Karpas-422 (cell line): ENCODE data around the gene RAD23B. TPM values are rescaled to one million over a fixed set of nuclear protein-coding genes. Genes with fewer than 3 reads are reported as not detected.

Source experiments
- DNase-seq: peaks from one replicate; pipeline ENCODE4 v3.0.0-alpha.2; 2015
- H2AFZ ChIP-seq: fragments of 200-600 bp; sonication (generic); 2 replicates; pipeline ENCODE4 v1.6.1; 2014; ENCODE audit warnings: antibody characterized with exemption, low read length, mixed read lengths
- H3K27ac ChIP-seq: fragments of 200-600 bp; sonication (generic); 2 replicates; pipeline ENCODE4 v1.5.1; 2014; ENCODE audit warnings: mild to moderate bottlenecking, low read length, moderate library complexity
- H3K27me3 ChIP-seq: fragments of 200-600 bp; sonication (generic); 2 replicates; pipeline ENCODE4 v1.6.1; 2014; ENCODE audit warnings: low read length, mixed read lengths
- H3K36me3 ChIP-seq: fragments of 200-600 bp; sonication (generic); 2 replicates; pipeline ENCODE4 v1.6.1; 2014; ENCODE audit warnings: low read length, mixed read lengths; ENCODE audit not compliant: insufficient read depth
- H3K4me1 ChIP-seq: fragments of 200-600 bp; sonication (generic); 2 replicates; pipeline ENCODE4 v1.6.1; 2014; ENCODE audit warnings: mild to moderate bottlenecking, low read length, mixed read lengths
- H3K4me2 ChIP-seq: fragments of 200-600 bp; sonication (generic); 2 replicates; pipeline ENCODE4 v1.6.1; 2014; ENCODE audit warnings: low read length, low read depth, mild to moderate bottlenecking; ENCODE audit not compliant: poor library complexity, severe bottlenecking
- H3K4me3 ChIP-seq: fragments of 200-600 bp; sonication (generic); 2 replicates; pipeline ENCODE4 v1.5.1; 2014; ENCODE audit warnings: mild to moderate bottlenecking, antibody characterized with exemption, low read length, mixed read lengths
- H3K79me2 ChIP-seq: fragments of 200-600 bp; sonication (generic); 2 replicates; pipeline ENCODE4 v1.6.1; 2014; ENCODE audit warnings: mild to moderate bottlenecking, low read length, mixed read lengths
- H3K9ac ChIP-seq: fragments of 200-600 bp; sonication (generic); 2 replicates; pipeline ENCODE4 v1.6.0; 2014; ENCODE audit warnings: low read length
- H3K9me2 ChIP-seq: fragments of 200-600 bp; sonication (generic), shearing (Covaris generic); replicated peaks from 2 replicates; pipeline ENCODE4 v1.6.0; 2014; ENCODE audit warnings: mild to moderate bottlenecking, low read length, moderate library complexity; ENCODE audit not compliant: insufficient read depth
- H3K9me3 ChIP-seq: fragments of 300-700, 200-600 bp; sonication (generic); 2 replicates; pipeline ENCODE4 v1.6.1; 2014; ENCODE audit warnings: low read length, mixed read lengths
- H4K20me1 ChIP-seq: fragments of 200-600 bp; sonication (generic); 2 replicates; pipeline ENCODE4 v1.6.1; 2014; ENCODE audit warnings: mild to moderate bottlenecking, antibody characterized with exemption, low read length, low read depth; ENCODE audit not compliant: insufficient read depth
- total RNA-seq: library from RNA; depleted of rRNA; stranded (reverse); fragments of >200 nt; shearing (Covaris generic); gene quantifications from 2 replicates; pipeline ENCODE4 v1.2.3, GENCODE V29; 2014; ENCODE audit warnings: low replicate concordance

Gene RAD23B
- total RNA-seq, 1 experiment from 2014 or later: 60.2 TPM

DNA sequence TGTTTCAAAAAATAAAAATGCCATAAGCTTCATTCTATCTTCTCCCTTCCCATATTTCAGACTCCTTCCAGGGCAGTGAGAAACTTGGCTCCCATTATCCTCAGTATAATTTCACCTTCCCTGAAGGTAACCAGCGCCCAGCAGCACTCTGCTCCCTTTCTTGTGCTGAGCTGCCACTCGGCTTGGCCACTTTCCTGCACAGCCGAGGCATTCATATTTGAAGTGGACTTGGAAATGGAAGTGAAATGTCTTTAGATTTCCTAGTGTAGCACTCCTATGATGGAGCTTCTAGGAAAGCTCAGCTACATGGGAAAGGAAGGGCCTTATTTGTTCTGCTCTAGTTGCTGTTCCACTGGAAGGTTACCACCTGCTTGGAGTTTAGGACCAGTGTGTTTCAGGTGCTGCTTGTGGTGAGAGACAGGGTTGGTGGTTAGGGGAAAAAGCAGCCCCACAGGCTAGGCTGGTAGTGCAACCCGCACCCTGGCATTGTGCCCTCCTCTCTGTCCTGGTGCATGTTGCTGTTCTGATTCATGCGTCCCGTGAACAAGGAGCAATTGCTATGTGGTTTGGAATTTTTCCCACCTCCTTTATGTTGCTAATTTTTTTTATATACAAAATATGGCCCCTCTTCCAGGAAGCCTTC, 53.8 kb downstream of the RAD23B start:
- Histone ChIP-seq H3K9me2 (no peaks in the 10 kb centered on the region), H3K4me1 (no peaks in the 10 kb centered on the region), H3K27ac (no peak overlapping the region), H3K36me3 (peaks cover 36% of the 10 kb centered on the region; the same call in 1 of the 2 replicates), H3K79me2 (peaks cover 5% of the 10 kb centered on the region; the same call in 1 of the 2 replicates), H3K4me3 (no peak overlapping the region), H2AFZ (no peak overlapping the region), H3K4me2 (no peak overlapping the region), H3K9me3 (no peaks in the 10 kb centered on the region), H3K27me3 (no peaks in the 10 kb centered on the region), H3K9ac (no peak overlapping the region), H4K20me1 (0 out of 2 replicates have a peak, but pooled peaks cover 10% of the 10 kb centered on the region)
- no peak for DNase-seq

DNA sequence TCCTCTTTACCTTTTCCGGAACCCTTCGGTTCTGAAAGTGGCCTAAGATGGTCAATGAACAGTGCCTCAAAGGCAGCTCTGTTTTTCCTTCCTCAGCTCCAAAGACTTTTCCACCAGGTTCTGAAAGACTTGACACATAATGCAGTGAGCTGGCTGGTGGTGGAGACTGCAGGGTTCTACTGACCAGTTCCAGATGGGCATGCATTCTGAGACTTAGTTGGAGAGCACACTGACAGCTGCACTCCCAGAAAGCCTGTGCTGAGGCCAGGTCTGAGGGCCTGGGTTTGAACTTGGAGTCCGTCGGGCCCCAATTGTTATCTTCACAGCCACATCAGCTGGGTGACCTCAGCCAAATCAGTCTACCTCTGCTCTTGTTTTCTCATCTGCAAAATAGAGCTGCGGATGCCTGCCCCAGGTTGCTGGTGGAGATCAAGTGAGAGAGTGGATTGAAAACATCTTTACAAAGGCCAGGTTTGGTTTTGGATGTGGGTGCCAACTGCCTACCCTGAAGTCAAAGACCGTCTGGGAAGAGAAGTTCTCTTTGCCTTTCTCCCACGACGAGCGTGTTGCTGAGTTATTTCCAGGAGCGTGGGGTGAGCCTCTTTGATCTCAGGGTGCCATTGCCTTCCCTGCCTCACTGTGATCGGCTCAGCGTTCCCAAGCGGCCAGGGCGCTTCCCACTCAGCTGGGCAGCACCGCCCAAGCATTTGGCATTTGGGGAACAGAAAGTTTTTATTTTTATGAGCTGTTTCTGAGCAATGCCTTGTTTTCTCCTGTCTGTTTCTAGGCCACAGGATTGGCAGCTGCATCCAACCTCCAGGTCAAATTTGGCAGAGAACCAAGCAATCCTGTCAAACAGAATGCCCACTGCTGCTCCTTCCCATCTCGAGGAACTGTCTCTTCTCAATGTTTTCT, 54.9 kb downstream of the RAD23B start:
- Histone ChIP-seq H3K9me3 (no peaks in the 10 kb centered on the region), H3K4me1 (no peaks in the 10 kb centered on the region), H3K9ac (no peak overlapping the region), H2AFZ (no peak overlapping the region), H3K27me3 (no peaks in the 10 kb centered on the region), H3K4me2 (no peak overlapping the region), H3K36me3 (peaks cover 36% of the 10 kb centered on the region), H3K27ac (no peak overlapping the region), H4K20me1 (0 out of 2 replicates have a peak, but pooled peaks cover 10% of the 10 kb centered on the region), H3K4me3 (no peak overlapping the region), H3K79me2 (no peaks in the 10 kb centered on the region), H3K9me2 (no peaks in the 10 kb centered on the region)
- DNase-seq: no peak

DNA sequence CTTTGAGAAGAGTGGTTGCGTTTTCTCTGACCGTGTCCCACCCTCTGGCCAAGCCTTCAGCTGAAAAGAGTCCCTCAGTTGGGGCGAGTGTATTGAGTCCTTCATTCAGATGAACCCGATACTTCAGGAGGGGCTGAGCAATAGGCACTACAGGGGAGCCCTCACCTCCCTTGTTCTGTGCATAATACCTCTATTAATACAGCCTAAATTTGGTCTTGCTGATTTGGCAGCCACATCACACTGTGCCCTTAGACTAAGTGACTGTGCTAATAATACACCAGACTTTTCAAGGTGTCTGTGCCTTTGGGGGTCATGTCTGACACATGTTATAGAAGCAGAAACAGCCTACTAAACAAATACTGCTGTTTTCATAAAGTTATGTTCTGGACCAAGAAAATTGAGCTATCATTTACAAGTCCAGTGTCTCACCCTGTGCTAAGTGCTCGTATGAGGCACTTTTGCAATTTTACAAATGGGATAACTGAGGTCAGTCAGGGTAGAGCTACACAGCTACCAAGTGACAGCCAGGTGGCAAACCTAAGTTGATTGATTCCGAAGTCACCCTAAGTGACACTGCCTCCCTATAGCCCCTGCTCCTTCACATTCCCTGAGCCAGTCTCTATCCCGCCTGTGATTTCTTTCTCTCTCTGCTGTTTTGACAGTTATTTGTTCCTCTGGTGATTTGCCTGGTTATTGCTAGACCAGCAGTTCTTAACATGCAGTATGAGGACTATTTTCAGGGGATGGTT, 56.0 kb downstream of the RAD23B start:
- H3K4me3 ChIP-seq: no peak overlapping the region
- no peaks in the 10 kb centered on the region for H3K9me2 ChIP-seq
- 0 out of 2 replicates have a peak, but pooled peaks cover 7% of the 10 kb centered on the region for H4K20me1 ChIP-seq
- no peaks in the 10 kb centered on the region for H3K4me1 ChIP-seq
- no peaks in the 10 kb centered on the region for H3K27me3 ChIP-seq
- peaks cover 28% of the 10 kb centered on the region for H3K36me3 ChIP-seq
- no peak overlapping the region for H2AFZ ChIP-seq
- H3K9ac ChIP-seq: no peak overlapping the region
- no peaks in the 10 kb centered on the region for H3K9me3 ChIP-seq
- H3K4me2 ChIP-seq: no peak overlapping the region
- H3K79me2 ChIP-seq: no peaks in the 10 kb centered on the region
- H3K27ac ChIP-seq: no peak overlapping the region
- DNase-seq: no peak

DNA sequence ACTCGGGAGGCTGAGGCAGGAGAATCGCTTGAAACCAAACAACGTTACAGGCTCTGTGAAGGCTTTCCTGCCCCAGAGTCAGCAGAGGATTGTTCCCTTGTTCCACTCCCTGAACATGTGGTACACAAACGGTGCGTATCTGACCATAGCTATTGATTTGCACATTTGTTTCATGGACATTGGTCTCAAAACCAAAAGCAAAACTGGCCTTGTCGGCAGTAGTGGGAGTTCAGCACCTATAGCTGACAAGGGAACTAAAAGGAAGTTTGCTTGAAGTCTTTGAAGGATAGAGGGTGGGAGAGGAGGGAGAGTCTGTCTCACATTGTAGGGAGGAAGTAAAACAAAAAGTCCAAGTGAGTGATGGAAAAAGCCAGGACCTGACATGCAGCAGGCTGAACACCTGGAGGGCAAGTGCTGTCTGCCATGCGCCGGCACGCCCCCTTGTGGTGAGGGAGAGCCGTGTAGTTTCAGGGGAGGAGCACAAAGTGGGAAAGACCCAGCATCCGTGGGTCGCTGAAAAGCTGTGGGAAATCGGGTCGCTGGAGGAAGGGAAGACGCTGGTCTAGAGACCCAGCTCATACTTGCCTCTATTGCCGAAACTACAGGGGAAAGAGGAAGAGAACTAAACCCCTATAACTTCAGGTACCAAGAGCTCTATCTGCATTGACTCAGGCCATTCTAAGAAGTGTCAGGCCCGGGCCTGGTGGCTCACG, 58.0 kb downstream of the RAD23B start:
- Histone ChIP-seq H3K9ac (no peak overlapping the region), H3K27ac (no peak overlapping the region), H4K20me1 (peaks cover 6% of the 10 kb centered on the region; the same call in 1 of the 2 replicates), H3K36me3 (peaks cover 15% of the 10 kb centered on the region), H3K4me1 (no peaks in the 10 kb centered on the region), H3K9me3 (no peaks in the 10 kb centered on the region), H2AFZ (no peak overlapping the region), H3K79me2 (no peaks in the 10 kb centered on the region), H3K4me3 (no peak overlapping the region), H3K4me2 (no peak overlapping the region), H3K9me2 (no peaks in the 10 kb centered on the region), H3K27me3 (no peaks in the 10 kb centered on the region)
- DNase-seq: peak; percentile 89

DNA sequence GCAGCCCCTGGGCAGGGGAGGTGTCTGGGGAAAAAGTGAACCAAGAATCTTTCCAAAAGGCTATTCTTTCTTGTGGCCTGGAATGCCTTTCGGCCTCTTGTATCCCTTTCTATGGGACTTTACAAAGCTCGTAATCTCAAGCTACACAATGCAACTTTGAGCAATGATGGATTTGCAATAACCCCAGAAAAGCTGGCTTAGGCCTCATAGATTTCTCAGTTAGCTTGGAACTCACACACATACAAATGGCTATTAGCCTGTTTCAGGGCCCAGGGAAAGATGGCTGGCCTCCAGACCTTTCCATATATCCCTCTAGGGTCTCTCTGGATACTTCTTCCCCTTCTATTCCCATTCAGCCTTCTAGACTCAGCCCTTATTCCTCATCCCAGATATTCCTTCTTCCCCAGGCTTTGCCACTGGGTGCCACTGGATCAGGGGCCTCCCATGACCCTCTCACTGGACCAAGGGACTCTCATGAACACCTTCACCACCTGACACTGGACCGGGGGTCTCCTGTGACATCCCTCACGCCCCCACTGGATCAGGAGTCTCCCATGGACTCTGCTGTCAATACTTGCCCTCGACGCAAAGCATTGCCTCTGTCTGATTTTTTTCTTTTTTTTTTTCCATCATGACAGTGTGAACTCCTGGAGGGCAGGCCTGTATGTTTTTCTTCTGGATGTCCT, 59.5 kb downstream of the RAD23B start:
- Histone ChIP-seq H3K27me3 (no peaks in the 10 kb centered on the region), H3K4me2 (no peak overlapping the region), H4K20me1 (peaks cover 9% of the 10 kb centered on the region; the same call in 1 of the 2 replicates), H3K9me3 (no peaks in the 10 kb centered on the region), H3K4me1 (no peaks in the 10 kb centered on the region), H2AFZ (no peak overlapping the region), H3K36me3 (peaks cover 15% of the 10 kb centered on the region), H3K79me2 (no peaks in the 10 kb centered on the region), H3K27ac (no peak overlapping the region), H3K9me2 (no peaks in the 10 kb centered on the region), H3K9ac (no peak overlapping the region), H3K4me3 (no peak overlapping the region)
- DNase-seq: no peak

DNA sequence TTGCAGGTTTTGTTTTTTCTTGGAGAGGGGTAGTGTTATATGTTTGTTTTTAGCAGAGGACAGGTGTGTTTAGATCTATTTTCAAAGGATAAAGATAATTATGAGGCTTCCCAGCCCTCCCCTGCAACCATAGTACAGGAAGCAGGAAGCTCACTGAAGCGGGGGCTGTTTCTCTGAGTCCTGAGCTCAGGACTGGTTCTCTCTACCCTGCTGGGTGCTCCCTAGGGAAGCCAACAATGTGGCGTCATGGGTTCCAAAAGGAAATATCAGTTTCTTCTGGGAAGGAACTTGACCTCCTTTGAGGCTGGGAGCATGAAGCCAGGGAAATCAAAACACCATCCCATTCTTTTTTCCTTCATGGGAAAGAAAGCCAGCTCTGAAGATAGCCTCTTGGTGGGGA, 62.2 kb downstream of the RAD23B start:
- Histone ChIP-seq H3K36me3 (peaks cover 15% of the 10 kb centered on the region), H3K4me3 (no peak overlapping the region), H4K20me1 (peaks cover 11% of the 10 kb centered on the region; the same call in 1 of the 2 replicates), H3K9me3 (no peaks in the 10 kb centered on the region), H2AFZ (no peak overlapping the region), H3K27me3 (no peaks in the 10 kb centered on the region), H3K4me1 (no peaks in the 10 kb centered on the region), H3K27ac (no peak overlapping the region), H3K9ac (no peak overlapping the region), H3K9me2 (no peaks in the 10 kb centered on the region), H3K79me2 (no peaks in the 10 kb centered on the region), H3K4me2 (no peak overlapping the region)
- no peak for DNase-seq

DNA sequence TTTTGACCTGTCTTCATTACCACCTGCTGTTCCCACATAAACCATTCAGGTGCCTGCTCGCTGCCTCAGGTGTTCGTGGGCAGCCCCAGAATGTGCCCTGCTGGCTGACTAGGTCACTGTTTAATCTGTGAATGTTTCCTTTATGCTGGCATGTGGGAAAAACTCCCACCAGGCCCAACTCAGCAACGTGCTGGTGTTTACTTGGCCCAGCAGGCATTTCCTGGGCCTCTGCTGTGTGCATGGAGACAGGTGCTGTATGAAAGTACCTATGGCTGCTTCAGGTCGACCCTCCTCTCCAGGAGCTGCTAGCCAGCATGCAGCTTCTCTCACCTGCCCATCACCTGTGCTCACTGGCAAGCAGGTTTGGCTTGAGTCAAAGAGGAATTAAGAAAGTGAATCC, 65.8 kb downstream of the RAD23B start:
- Histone ChIP-seq H3K9ac (no peak overlapping the region), H3K4me2 (no peak overlapping the region), H3K36me3 (no peaks in the 10 kb centered on the region), H3K27me3 (no peaks in the 10 kb centered on the region), H3K79me2 (no peaks in the 10 kb centered on the region), H3K4me1 (no peaks in the 10 kb centered on the region), H4K20me1 (peaks cover 11% of the 10 kb centered on the region; the same call in 1 of the 2 replicates), H3K9me3 (no peaks in the 10 kb centered on the region), H3K9me2 (no peaks in the 10 kb centered on the region), H3K27ac (no peak overlapping the region), H2AFZ (no peak overlapping the region), H3K4me3 (no peak overlapping the region)
- DNase-seq: no peak
